CD8-positive, alpha-beta memory T cell (primary cell): ENCODE measurements around the gene PUM1. TPM values are rescaled to one million over a fixed set of nuclear protein-coding genes. Genes with fewer than 3 reads are reported as not detected.
"Not testable (repeated sequence)": the region's sequence is repeated elsewhere in the genome, so short reads cannot be mapped to it uniquely, and the experiment has no call there.

Source experiments
- CTCF ChIA-PET: fragments of 350-600 bp; sonication (Branson Sonifier 250); formaldehyde crosslinking; loops from one replicate; lab custom pipeline; 2021; ENCODE audit warnings: antibody characterized with exemption; lab: Charles Lee
- POLR2A ChIA-PET: fragments of 350-600 bp; sonication (Branson Sonifier 250); formaldehyde crosslinking; loops from one replicate; lab custom pipeline; 2021; ENCODE audit warnings: antibody characterized with exemption; lab: Charles Lee
- DNase-seq, 5 donors: peaks; one replicate each; pipeline versions ENCODE4 v3.0.0 to v3.0.0-alpha.2; 2020 to 2022; ENCODE audit warnings: mixed read lengths in 1 of 5
- H3K27ac ChIP-seq: one replicate; pipeline ENCODE4 v1.7.0; 2013; ENCODE audit warnings: low read depth, mild to moderate bottlenecking, low read length, moderate library complexity
- H3K27me3 ChIP-seq: 2 replicates; pipeline ENCODE4 v1.7.0; 2013; ENCODE audit warnings: low read length, mild to moderate bottlenecking; ENCODE audit not compliant: insufficient read depth, poor library complexity, severe bottlenecking
- H3K36me3 ChIP-seq: 2 replicates; pipeline ENCODE4 v1.7.0; 2013; ENCODE audit warnings: mild to moderate bottlenecking, low read length, moderate library complexity; ENCODE audit not compliant: insufficient read depth
- H3K4me1 ChIP-seq: 2 replicates; pipeline ENCODE4 v1.7.0; 2013; ENCODE audit warnings: mild to moderate bottlenecking, low read length, moderate library complexity; ENCODE audit not compliant: insufficient read depth
- H3K4me3 ChIP-seq: 2 replicates; pipeline ENCODE4 v1.7.0; 2013; ENCODE audit warnings: mild to moderate bottlenecking, low read length
- H3K9me3 ChIP-seq: 2 replicates; pipeline ENCODE4 v1.7.0; 2013; ENCODE audit warnings: mild to moderate bottlenecking, low read length
- H3K27ac Mint-ChIP-seq, 8 donors: one replicate each; pipeline ENCODE4 v1.8.0; 2020 to 2021; ENCODE audit warnings: mixed read lengths in 8 of 8, mild to moderate bottlenecking in 6 of 8, inconsistent platforms in 3 of 8, moderate library complexity in 3 of 8
- H3K27me3 Mint-ChIP-seq, 2 donors: one replicate each; pipeline ENCODE4 v1.8.0; 2020 to 2021; ENCODE audit warnings: mixed read lengths in 2 of 2, mild to moderate bottlenecking in 1 of 2, moderate library complexity in 1 of 2
- H3K36me3 Mint-ChIP-seq, 3 donors: one replicate each; pipeline ENCODE4 v1.8.0; 2020 to 2021; ENCODE audit warnings: mixed read lengths in 3 of 3, inconsistent platforms in 1 of 3, mild to moderate bottlenecking in 1 of 3
- H3K4me1 Mint-ChIP-seq, 3 donors: one replicate each; pipeline ENCODE4 v1.8.0; 2020 to 2021; ENCODE audit warnings: mixed read lengths in 3 of 3, inconsistent platforms in 1 of 3, mild to moderate bottlenecking in 1 of 3
- H3K4me3 Mint-ChIP-seq, 7 donors: one replicate each; pipeline ENCODE4 v1.8.0; 2020 to 2021; ENCODE audit warnings: mixed read lengths in 7 of 7, mild to moderate bottlenecking in 6 of 7, moderate library complexity in 4 of 7, inconsistent platforms in 2 of 7
- H3K9me3 Mint-ChIP-seq, 5 donors: one replicate each; pipeline ENCODE4 v1.8.0; 2020 to 2022; ENCODE audit warnings: mixed read lengths in 5 of 5, mild to moderate bottlenecking in 3 of 5, moderate library complexity in 2 of 5, inconsistent platforms in 1 of 5
- polyA plus RNA-seq: library from polyadenylated mRNA; unstranded; fragments of 300-500 nt; fragmentation: Illumina TruSeq; gene quantifications from one replicate; pipeline ENCODE4 v1.2.3, GENCODE V29; 2021
- total RNA-seq, 2 experiments: library from RNA; stranded (reverse); gene quantifications; one replicate each; pipeline ENCODE4 v1.2.3, GENCODE V29; 2021

Gene PUM1
- total and polyA plus RNA-seq, 3 experiments from 2014 or later: 99.8 to 127 (median 113) TPM

DNA sequence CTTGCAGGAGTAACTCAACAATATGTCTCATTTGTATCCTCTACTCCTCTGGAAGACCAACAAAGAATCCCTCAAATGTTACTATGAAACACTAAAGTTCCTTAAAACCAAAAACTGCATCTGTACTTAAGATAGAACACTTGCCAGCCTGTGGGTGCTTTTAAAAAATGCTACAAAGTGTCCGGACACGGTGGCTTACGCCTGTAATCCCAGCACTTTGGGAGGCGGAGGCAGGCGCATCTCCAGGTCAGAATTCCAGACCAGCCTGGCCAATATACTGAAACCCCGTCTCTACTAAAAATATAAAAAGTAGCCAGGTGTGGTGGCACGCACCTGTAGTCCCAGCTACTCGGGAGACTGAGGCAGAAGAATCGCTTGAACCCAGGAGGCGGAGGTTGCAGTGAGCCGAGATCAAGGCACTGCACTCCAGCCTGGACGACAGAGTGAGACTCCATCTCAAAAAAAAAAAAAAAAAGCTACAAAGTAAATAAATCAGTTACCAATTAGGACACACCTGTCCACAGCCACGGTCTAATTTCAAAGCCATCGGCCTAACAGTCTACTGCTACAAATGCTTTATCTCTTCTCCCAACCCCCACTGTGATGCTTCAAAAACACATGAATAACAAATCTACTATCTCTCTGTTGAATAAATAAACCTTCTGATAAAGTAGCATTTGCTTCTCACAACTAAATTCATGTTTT, 3.2 kb downstream of the PUM1 start:
- H3K27me3 ChIP-seq, H3K4me3 ChIP-seq, H3K9me3 ChIP-seq, H3K27me3 Mint-ChIP-seq, DNase-seq, H3K27ac ChIP-seq, CTCF ChIA-PET, H3K9me3 Mint-ChIP-seq: not testable (repeated sequence)
- Mint-ChIP-seq H3K4me1 (peaks cover 49 to 71% (median 67%) of the 10 kb centered on the region in 3 donors), H3K4me3 (peak overlapping the region; percentile 94 to 99 (median 97)), H3K36me3 (peaks cover 4 to 45% (median 12%) of the 10 kb centered on the region in 3 donors), H3K27ac (peak overlapping the region; percentile 59 to 100 (median 86))
- Histone ChIP-seq H3K36me3 (peaks cover 10% of the 10 kb centered on the region), H3K4me1 (peaks cover 59% of the 10 kb centered on the region)
- POLR2A ChIA-PET: interaction anchor here (0.6 kb wide), 1 partner anchor 638 kb away, joined by 5 read pairs; no protein-coding TSS in a partner anchor

- Histone ChIP-seq H3K9me3 (no peaks in the 10 kb centered on the region), H3K27me3 (no peaks in the 10 kb centered on the region), H3K4me1 (peaks cover 78% of the 10 kb centered on the region), H3K27ac (no peak overlapping the region), H3K4me3 (no peak overlapping the region), H3K36me3 (peaks cover 22% of the 10 kb centered on the region)
- H3K9me3 Mint-ChIP-seq: no peaks in the 10 kb centered on the region
- peaks cover 59 to 83% (median 72%) of the 10 kb centered on the region in 3 donors for H3K4me1 Mint-ChIP-seq
- POLR2A ChIA-PET: no interaction called here
- H3K27me3 Mint-ChIP-seq: no peaks in the 10 kb centered on the region
- peak overlapping the region in 6 of 8 donors; percentile 11 to 89 (median 75) for H3K27ac Mint-ChIP-seq
- H3K36me3 Mint-ChIP-seq: peaks cover 4 to 59% (median 16%) of the 10 kb centered on the region in 3 donors
- no peak for DNase-seq
- CTCF ChIA-PET: no interaction called here
- peak overlapping the region; percentile 4 to 49 (median 40) for H3K4me3 Mint-ChIP-seq
Measured at GRCh38 chr1:31058012-31058411, 7.5 kb downstream of the PUM1 start.

GRCh38 chr1:31055953-31056352, 9.6 kb downstream of the PUM1 start:
- H3K9me3 Mint-ChIP-seq: no peaks in the 10 kb centered on the region

GRCh38 chr1:31055501-31055900, 10.0 kb downstream of the PUM1 start:
- no peak overlapping the region for H3K27ac ChIP-seq
- Mint-ChIP-seq H3K4me1 (peaks cover 55 to 80% (median 58%) of the 10 kb centered on the region in 3 donors), H3K27me3 (no peaks in the 10 kb centered on the region), H3K9me3 (no peaks in the 10 kb centered on the region), H3K4me3 (peak overlapping the region in 6 of 7 donors; percentile 2 to 69 (median 44)), H3K27ac (peak overlapping the region in 7 of 8 donors; percentile 8 to 89 (median 76)), H3K36me3 (peaks cover 4 to 61% (median 18%) of the 10 kb centered on the region in 3 donors)
- CTCF ChIA-PET: no interaction called here
- peak overlapping the region; percentile 5 for H3K4me3 ChIP-seq
- no peaks in the 10 kb centered on the region for H3K27me3 ChIP-seq
- POLR2A ChIA-PET: no interaction called here
- peaks cover 63% of the 10 kb centered on the region for H3K4me1 ChIP-seq
- H3K36me3 ChIP-seq: peaks cover 22% of the 10 kb centered on the region
- no peaks in the 10 kb centered on the region for H3K9me3 ChIP-seq
- DNase-seq: no peak

More at GRCh38 chr1:31055953-31056352, 9.6 kb downstream of the PUM1 start:
- Mint-ChIP-seq H3K36me3 (peaks cover 4 to 59% (median 18%) of the 10 kb centered on the region in 3 donors), H3K4me3 (peak overlapping the region in 6 of 7 donors; percentile 2 to 69 (median 44)), H3K27me3 (no peaks in the 10 kb centered on the region), H3K27ac (peak overlapping the region in 7 of 8 donors; percentile 32 to 89 (median 43)), H3K4me1 (peaks cover 53 to 80% (median 58%) of the 10 kb centered on the region in 3 donors)
- ChIA-PET POLR2A (no interaction called here), CTCF (no interaction called here)
- peaks cover 61% of the 10 kb centered on the region for H3K4me1 ChIP-seq
- no peak overlapping the region for H3K4me3 ChIP-seq
- no peaks in the 10 kb centered on the region for H3K27me3 ChIP-seq
- H3K36me3 ChIP-seq: peaks cover 22% of the 10 kb centered on the region
- DNase-seq: no peak
- no peaks in the 10 kb centered on the region for H3K9me3 ChIP-seq
- H3K27ac ChIP-seq: no peak overlapping the region

GRCh38 chr1:31054958-31055481, 10.5 kb downstream of the PUM1 start:
- Histone ChIP-seq H3K27ac (no peak overlapping the region), H3K4me1 (peaks cover 64% of the 10 kb centered on the region), H3K27me3 (no peaks in the 10 kb centered on the region), H3K9me3 (no peaks in the 10 kb centered on the region), H3K36me3 (peaks cover 22% of the 10 kb centered on the region), H3K4me3 (peak overlapping the region; percentile 5)
- Mint-ChIP-seq H3K4me1 (peaks cover 56 to 80% (median 57%) of the 10 kb centered on the region in 3 donors), H3K9me3 (no peaks in the 10 kb centered on the region), H3K27me3 (no peaks in the 10 kb centered on the region), H3K36me3 (peaks cover 4 to 64% (median 18%) of the 10 kb centered on the region in 3 donors), H3K4me3 (peak overlapping the region in 6 of 7 donors; percentile 23 to 68 (median 44)), H3K27ac (peak overlapping the region; percentile 2 to 80 (median 51))
- POLR2A ChIA-PET: no interaction called here
- DNase-seq: no peak
- CTCF ChIA-PET: no interaction called here

GRCh38 chr1:31054349-31054748, 11.2 kb downstream of the PUM1 start:
- Histone ChIP-seq H3K4me1 (peaks cover 58% of the 10 kb centered on the region), H3K27ac (no peak overlapping the region), H3K4me3 (no peak overlapping the region), H3K36me3 (peaks cover 22% of the 10 kb centered on the region), H3K9me3 (no peaks in the 10 kb centered on the region), H3K27me3 (no peaks in the 10 kb centered on the region)
- ChIA-PET CTCF (no interaction called here), POLR2A (interaction anchor here (0.7 kb wide), 1 partner anchor 108 kb away, joined by 4 read pairs; no protein-coding TSS in a partner anchor)
- H3K4me1 Mint-ChIP-seq: peaks cover 53 to 78% (median 55%) of the 10 kb centered on the region in 3 donors
- peaks cover 4 to 62% (median 18%) of the 10 kb centered on the region in 3 donors for H3K36me3 Mint-ChIP-seq
- peak overlapping the region in 6 of 7 donors; percentile 4 to 68 (median 37) for H3K4me3 Mint-ChIP-seq
- peak overlapping the region in 5 of 8 donors; percentile 2 to 93 (median 72) for H3K27ac Mint-ChIP-seq
- no peak for DNase-seq
- H3K9me3 Mint-ChIP-seq: no peaks in the 10 kb centered on the region
- H3K27me3 Mint-ChIP-seq: no peaks in the 10 kb centered on the region

DNA sequence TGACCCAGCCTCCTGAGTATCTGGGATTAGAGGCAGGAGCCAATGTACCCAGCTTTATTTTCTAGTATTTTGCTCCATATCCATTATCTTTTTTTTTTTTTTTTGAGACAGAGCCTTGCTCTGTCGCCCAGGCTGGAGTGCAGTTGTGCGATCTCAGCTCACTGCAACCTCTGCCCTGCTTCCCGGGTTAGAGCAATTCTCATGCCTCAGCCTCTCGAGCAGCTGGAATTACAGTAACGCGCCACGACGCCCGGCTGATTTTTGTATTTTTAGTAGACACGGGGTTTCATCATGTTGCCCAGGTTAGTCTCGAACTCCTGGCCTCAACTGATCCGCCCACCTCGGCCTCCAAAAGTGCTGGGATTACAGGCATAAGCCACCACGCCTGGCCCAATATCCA, 12.9 kb downstream of the PUM1 start:
- H3K9me3 ChIP-seq, H3K9me3 Mint-ChIP-seq, H3K27me3 ChIP-seq, DNase-seq, H3K27me3 Mint-ChIP-seq, POLR2A ChIA-PET, H3K27ac ChIP-seq, H3K4me3 ChIP-seq, CTCF ChIA-PET: not testable (repeated sequence)
- H3K36me3 Mint-ChIP-seq: peaks cover 0 to 46% (median 7%) of the 10 kb centered on the region in 3 donors
- peaks cover 42% of the 10 kb centered on the region for H3K4me1 ChIP-seq
- peaks cover 13% of the 10 kb centered on the region for H3K36me3 ChIP-seq
- peak overlapping the region in 2 of 8 donors; percentile 51 to 76 for H3K27ac Mint-ChIP-seq
- peaks cover 42 to 71% (median 46%) of the 10 kb centered on the region in 3 donors for H3K4me1 Mint-ChIP-seq
- H3K4me3 Mint-ChIP-seq: peak overlapping the region in 1 of 7 donors; percentile 32

DNA sequence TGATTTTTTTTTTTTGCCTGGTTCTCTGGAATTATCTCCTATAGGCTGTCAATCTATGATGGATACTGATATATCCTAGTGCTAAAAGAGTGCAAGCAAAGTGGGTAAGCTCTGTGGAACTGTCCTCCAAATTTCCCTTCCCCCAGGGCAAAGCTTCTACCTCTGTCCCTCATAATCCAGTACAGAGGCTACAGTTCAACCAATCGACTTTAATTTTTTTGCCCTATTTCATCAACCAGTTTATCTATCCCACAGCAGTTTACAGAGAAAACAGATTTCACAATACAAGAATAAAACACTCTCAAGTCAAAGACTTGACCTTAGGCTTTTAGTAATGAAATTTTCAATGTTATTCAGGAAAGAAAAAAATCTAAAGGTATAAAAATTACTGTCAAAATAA, 13.9 kb downstream of the PUM1 start:
- H3K27ac ChIP-seq: no peak overlapping the region
- H3K4me3 Mint-ChIP-seq: peak overlapping the region in 1 of 7 donors; percentile 9
- H3K27me3 ChIP-seq: no peaks in the 10 kb centered on the region
- H3K9me3 ChIP-seq: no peaks in the 10 kb centered on the region
- H3K36me3 Mint-ChIP-seq: peaks cover 0 to 52% (median 6%) of the 10 kb centered on the region in 3 donors
- DNase-seq: no peak
- H3K27me3 Mint-ChIP-seq: no peaks in the 10 kb centered on the region
- peaks cover 33% of the 10 kb centered on the region for H3K4me1 ChIP-seq
- ChIA-PET POLR2A (interaction anchor here (0.7 kb wide), 1 partner anchor 28 kb away, joined by 3 read pairs; no protein-coding TSS in a partner anchor), CTCF (interaction anchor here (1.2 kb wide), 1 partner anchor 11 kb away, joined by 3 read pairs; no protein-coding TSS in a partner anchor)
- no peaks in the 10 kb centered on the region for H3K9me3 Mint-ChIP-seq
- H3K27ac Mint-ChIP-seq: peak overlapping the region in 1 of 8 donors; percentile 51
- peaks cover 46 to 78% (median 54%) of the 10 kb centered on the region in 3 donors for H3K4me1 Mint-ChIP-seq
- peaks cover 12% of the 10 kb centered on the region for H3K36me3 ChIP-seq
- H3K4me3 ChIP-seq: no peak overlapping the region
